ENCODE results near the gene SPDYE6.
"Not testable (repeated sequence)": the region's sequence is repeated elsewhere in the genome, so short reads cannot be mapped to it uniquely, and the experiment has no call there.

The SPDYE6 gene

GRCh38 chr7:102356344-102356743 is at the start of gene SPDYE6:
TSS of gene SPDYE6 (minus strand) at chr7:102356444. CDS start at chr7:102356023, 421 bp downstream.
- not testable (repeated sequence) for DNase-seq

GRCh38 chr7:102404862-102405188 is 48.6 kb upstream of the SPDYE6 start:
- not testable (repeated sequence) for DNase-seq

DNA sequence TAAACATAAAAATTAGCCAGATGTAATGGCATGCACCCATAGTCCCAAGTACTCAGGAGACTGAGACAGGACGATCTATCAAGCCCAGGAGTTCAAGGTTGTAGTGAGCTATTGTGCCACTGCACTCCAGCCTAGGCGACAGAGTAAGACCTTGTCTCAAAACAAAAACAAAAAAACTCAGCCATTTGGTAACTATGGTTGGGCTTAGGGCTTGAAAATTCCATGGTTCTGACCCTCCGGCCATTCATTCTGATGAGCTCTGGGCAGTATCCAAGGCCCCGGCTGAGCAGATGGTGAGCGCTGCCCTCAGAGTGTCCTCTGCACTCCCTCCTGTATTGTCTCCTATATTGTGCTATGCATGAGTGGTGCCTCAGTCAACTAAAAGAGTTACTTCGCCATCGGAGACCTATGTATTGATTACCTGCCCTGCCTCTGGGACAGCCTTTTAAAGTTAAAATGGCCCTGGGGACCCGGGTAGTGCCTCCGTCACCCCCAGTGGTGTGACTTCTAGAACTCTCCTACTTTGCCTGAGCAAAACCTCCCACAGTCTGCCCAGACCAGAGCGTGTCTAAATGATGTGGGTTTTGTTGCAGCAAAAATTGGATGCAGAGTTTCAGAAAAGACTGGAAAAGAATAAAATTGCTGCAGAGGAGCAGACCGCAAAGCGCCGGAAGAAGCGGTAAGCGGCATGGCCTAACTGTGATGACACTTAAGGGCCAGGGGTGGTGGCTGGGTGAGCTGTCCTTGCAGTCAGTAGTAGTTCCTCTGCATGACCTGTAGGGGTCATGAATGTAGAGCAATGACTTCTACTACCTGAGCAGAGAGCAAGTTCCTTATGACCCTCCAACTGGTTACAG is 48.0 kb upstream of the SPDYE6 start:
- DNase-seq: no peak

DNA sequence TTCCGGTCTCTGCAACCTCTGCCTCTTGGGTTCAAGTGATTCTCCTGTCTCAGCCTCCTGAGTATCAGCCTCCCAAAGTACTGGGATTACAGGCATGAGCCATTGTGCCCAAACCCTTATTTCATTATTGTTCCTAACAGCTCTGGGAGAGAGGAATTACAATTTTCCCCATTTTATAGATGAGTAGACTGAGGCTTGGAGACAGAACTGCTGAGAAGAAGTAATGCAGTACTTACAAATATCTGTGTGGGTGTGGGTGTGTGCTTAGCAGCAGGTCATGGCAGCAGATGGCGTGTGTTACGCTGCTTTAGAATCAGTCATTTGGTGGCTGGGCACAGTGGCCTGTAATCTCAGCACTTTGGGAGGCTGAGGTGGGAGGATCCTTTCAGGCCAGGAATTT is 47.3 kb upstream of the SPDYE6 start:
- no peak for DNase-seq

DNA sequence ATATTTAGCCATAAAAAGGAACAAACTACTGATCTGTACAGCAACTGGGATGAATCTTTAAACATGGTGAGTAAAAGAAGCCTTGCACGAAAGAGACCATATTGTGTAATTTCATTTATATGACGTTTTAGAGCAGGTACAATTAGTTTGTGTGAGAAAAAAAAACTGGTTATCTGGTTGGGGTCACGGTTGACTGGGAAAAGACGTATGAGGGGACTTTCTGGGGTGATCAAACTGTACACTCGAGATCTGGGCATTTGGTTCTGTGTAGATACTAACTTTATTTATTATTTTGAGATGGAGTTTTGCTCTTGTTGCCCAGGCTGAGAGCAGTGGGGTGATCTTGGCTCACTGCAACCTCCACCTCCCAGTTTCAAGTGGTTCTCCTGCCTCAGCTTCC is 44.1 kb upstream of the SPDYE6 start:
- DNase-seq: no peak

DNA sequence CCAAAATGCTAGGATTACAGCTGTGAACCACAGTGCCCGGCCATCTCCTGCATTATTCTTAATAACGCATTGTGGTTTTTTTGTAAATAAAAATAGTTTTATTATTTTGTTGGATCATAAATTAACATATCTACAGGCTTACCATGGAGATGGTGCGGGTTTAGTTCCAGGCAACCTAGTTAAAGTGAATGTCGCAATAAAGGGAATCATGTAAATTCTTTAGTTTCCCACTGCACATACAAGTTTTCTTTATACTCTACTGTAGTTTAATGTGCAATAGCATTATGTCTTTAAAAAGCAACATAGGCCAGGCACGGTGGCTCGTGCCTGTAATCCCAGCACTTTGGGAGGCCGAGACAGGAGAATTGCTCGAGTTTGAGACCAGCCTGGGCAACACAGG is 42.3 kb upstream of the SPDYE6 start:
- no peak for DNase-seq

GRCh38 chr7:102396710-102397019 is 40.4 kb upstream of the SPDYE6 start:
- DNase-seq: no peak

DNA sequence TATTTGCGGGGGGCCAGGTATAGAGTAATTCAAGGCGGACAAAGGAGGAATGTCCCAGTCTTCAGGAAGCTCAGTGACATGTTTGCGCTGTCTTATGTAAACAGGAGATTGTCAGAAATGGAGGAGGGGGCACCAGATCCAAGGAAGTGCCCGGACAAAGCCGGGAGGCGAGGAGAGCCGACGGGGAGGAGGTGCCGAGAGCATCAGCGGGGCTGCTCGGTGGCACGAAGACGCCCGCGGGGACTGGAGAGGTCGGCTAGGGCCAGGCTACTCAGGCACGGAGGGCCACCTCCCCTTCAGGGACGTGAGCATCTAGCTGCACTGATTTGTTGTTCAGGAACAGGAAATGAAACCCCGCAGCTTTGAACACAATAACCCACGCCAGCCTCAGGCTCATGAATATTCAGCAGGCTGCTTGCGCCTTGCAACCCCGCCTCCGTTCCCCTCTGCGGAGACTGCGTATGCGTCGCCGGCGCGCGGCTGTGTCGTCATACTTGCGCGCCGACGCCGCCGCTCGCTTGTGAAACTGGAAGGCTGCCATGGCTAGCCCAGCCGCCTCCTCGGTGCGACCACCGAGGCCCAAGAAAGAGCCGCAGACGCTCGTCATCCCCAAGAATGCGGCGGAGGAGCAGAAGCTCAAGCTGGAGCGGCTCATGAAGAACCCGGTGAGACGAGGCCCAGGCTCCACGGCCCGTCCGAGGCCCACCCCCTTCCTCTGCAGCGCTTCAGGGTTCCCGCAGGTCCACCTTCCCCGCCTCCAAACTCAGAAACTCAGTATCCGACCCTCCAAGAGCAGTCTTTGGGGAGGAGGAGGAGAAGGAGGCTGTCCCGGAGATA is 39.8 kb upstream of the SPDYE6 start, which contains the start of gene PRKRIP1:
Gene PRKRIP1, plus strand, starts transcription at position 491 of the 837 bp plus-strand sequence. Its CDS starts 49 bp downstream, at position 540.
- DNase-seq: peak; percentile 83 to 90

- no peak for DNase-seq
These were observed 39.3 kb upstream of the SPDYE6 start for GRCh38 chr7:102395592-102395872.

GRCh38 chr7:102393467-102393866 is 37.2 kb upstream of the SPDYE6 start:
- no peak for DNase-seq

DNA sequence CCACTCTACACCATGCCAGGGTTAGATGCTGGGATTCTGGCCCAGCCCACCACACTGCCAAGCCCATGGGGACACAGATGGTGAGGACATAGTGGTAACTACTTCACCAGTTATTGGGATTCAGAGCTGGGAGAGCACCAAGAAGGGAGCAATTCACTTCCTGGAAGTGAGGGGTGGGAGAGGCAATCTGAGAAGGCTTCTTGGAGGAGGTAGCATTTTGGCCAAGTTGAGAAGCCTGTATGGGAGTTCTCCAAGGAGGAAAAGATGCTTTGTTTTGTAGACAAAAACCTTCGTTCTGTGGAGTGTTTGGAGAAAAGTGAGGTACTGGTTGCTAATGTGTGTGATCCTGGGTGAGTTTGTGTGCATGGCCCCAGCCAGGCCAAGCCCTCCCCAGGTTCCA is 36.1 kb upstream of the SPDYE6 start:
- no peak for DNase-seq

DNA sequence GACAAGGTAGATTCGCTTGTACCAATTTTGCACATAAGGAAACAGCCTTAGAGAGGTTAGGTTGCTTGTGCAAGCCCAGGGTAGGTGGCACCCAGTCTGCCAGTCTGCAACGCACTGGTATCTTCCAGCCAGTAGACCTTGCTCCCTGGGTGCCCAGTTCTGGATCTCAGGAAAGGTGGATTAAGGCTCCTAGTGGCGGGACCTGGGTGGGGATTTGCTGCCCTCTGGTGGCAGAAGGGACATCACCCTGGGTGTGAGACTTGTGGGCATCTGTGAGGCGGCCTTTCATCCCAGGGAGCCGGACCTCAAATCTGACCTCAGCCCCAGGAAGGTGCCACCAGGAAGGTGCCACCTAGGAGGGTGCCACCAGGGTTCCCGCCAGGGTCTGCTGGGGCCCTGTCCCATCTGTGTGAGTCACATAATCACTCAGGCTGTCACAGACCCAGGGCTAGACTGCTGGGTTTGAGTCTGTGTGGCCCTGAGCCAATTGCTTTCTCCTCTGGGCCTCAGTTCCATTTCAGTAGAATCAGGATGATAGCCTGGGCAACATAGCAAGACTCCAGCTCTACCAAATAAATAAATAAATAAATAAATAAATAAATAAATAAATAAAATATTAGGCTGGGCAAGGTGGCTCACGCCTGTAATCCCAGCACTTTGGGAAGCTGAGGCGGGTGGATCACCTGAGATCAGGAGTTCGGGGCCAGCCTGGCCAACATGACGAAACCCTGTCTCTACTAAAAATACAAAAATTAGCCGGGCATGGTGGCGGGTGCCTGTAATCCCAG is 34.6 kb upstream of the SPDYE6 start:
- DNase-seq: peak; percentile 41 to 75

- no peak for DNase-seq
These were observed 33.6 kb upstream of the SPDYE6 start for GRCh38 chr7:102389810-102390209.

GRCh38 chr7:102387064-102387463 is 30.8 kb upstream of the SPDYE6 start:
- DNase-seq: no peak

DNA sequence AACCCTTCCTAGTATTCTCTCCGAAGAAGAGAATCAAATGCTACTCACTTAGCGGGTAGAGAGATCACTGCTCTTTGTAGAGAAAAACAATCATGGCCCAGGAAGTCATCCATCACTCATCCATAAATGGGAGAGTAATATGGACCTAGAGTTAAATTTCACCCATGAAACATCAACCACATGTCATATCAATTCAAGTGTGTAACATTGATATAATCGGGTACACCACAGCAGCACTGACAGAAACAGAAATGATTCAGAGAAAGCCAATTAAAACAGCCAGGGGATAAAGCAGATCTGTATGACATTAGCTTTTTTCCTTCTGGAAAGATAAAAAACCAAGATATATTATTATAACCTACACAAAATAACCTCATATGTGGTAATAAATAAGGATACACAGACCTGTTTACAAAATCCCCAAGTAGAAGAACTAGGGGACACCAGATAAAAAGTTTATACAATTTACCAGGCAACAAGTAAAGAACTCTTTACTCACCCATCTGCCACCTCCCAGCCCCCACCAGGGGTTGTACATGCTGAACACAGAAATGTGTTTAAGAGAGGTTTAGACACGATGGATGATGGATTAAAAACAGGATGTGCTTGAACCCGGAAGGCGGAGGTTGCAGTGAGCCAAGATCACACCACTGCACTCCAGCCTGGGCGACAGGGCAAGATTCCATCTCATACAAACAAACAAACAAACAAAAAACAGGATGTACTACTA is 25.6 kb upstream of the SPDYE6 start:
- not testable (repeated sequence) for DNase-seq

DNA sequence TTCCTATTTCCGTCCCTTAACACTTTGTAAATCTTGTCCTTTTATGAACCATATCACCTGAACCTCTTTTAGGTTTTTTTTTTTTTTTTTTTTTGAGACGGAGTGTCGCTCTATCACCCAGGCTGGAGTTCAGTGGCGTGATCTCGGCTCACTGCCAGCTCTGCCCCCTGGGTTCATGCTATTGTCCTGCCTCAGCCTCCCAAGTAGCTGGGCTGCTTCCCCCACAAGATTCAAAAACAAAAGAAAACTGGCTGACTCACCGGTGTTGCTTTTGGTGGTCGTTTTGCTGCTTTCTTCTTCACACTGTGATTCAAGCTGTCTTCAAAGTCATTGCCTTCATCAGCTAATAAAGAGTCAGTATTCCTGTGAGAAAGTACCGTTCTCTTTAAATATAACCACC is 24.6 kb upstream of the SPDYE6 start:
- DNase-seq: not testable (repeated sequence)

DNA sequence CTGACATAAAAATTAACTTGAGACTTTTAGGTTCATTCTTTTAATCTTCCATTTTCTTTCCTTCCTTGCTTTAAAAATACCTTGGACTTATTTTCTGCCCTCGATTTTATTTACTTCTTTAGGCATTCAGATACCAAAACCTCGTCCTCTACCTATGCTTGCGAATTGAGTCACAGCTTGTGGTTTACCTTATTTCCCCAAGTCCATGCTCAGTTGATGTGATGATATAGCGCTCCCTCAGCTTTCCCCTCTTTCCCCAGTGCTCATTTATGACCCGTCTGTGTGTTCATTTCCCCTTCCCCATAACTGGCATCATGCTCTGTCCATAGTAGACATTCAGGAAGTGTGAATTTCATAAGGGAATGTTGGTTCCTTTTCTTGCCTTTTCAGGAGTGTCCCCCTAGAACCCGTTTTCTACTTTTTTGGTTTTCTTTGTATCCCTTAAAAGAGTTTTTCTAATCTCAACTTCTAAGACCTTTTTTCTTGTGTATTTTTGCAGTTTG is 20.8 kb upstream of the SPDYE6 start:
- no peak for DNase-seq

DNA sequence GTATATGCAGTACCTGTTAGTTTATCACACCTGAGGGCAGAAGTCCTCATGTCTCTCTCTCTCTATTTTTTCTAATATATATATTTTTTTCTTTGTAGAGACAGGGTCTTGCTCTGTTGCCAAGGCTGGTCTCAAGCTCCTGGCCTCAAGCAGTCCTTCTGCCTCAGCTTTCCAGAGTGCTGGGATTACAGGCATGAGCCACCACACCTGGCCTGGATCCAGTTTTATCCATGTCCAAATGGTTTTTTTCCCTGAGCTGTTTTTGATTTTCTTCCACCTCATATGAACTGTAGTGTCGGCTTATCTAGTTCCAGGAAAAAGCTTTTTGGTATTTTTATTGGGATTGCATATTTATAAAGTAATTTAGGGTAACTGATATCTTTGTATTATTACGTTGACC is 16.6 kb upstream of the SPDYE6 start:
- DNase-seq: not testable (repeated sequence)

DNA sequence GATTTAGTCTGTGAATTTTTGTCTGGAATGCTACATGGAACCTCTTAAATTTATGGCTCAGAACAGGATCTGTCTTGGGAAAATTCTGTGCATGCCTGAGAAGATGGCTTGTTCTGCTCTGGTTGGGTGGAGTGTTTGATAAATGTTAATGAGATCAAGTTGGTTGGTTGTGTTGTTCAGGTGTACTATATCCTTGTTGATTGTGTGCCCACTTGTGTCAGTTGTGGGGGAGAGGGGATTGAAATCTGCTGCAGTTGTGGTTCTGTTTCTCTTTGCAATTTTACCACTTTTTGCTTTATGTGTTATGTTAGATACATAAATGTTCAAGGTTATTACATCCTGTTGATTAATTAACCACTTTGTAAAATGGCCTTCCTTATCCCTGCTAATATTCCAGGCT is 13.8 kb upstream of the SPDYE6 start:
- DNase-seq: not testable (repeated sequence)

GRCh38 chr7:102365390-102365789 is 9.1 kb upstream of the SPDYE6 start:
- not testable (repeated sequence) for DNase-seq

- not testable (repeated sequence) for DNase-seq
These were observed 8.2 kb upstream of the SPDYE6 start for GRCh38 chr7:102364394-102364886.
